SK-N-SH treated with all-trans-retinoic acid at 6 μM for 48 hours (cell line): ENCODE measurements around the gene ACBD7.

Experiments
- OSR1 ChIP-seq: fragments of 250-450 bp; sonication (Bioruptor Pico); IDR thresholded peaks from 2 replicates; pipeline ENCODE4 v1.8.0; 2022; ENCODE audit warnings: moderate library complexity, mild to moderate bottlenecking, inconsistent platforms
- RARB ChIP-seq: fragments of 250-450 bp; sonication (Bioruptor Pico); IDR thresholded peaks from 2 replicates; pipeline ENCODE4 v1.8.0; 2021; ENCODE audit warnings: mild to moderate bottlenecking, moderate library complexity
- SNAI2 ChIP-seq: fragments of 250-450 bp; sonication (Bioruptor Pico); IDR thresholded peaks from 2 replicates; pipeline ENCODE4 v1.5.0; 2020; ENCODE audit warnings: mild to moderate bottlenecking, moderate library complexity
- TCF4 ChIP-seq: fragments of 250-450 bp; sonication (Bioruptor Pico); IDR thresholded peaks from 2 replicates; pipeline ENCODE4 v1.8.0; 2021; ENCODE audit warnings: mild to moderate bottlenecking, moderate library complexity, borderline replicate concordance
- ZC3H10 ChIP-seq: fragments of 250-450 bp; sonication (Bioruptor Pico); IDR thresholded peaks from 2 replicates; pipeline ENCODE4 v1.5.1; 2021; ENCODE audit warnings: mild to moderate bottlenecking, moderate library complexity
- TF ChIP-seq, protein P1 (sequence below): fragments of 250-450 bp; sonication (Bioruptor Pico); IDR thresholded peaks from 2 replicates; pipeline ENCODE4 v1.8.0; 2020; ENCODE audit warnings: mild to moderate bottlenecking, moderate library complexity, borderline replicate concordance

DNA sequence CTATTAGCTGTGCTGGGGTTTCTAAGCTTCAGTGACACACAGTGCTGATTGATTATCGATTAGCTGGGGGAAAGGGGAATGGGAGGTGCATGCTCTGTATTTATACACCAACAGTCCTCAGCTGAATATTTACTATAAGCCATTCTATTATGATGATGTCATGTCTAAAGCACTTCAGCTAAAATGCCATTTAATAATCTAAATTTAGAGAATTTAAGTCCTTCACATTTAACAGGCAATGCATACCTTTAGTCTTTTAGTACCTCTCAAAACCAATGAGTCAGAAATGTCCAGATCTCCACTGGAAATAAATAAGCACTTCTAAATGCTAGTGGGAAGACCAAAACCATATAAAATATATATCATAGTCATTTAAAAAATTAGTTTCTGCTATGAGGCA lies 33.1 kb upstream of the ACBD7 start:
- TF ChIP-seq RARB (CRISPR knock-in tag) (no peak), OSR1 (no peak), SNAI2 (no peak), ZC3H10 (no peak), TCF4 (no peak)
- TF ChIP-seq, protein P1, sequence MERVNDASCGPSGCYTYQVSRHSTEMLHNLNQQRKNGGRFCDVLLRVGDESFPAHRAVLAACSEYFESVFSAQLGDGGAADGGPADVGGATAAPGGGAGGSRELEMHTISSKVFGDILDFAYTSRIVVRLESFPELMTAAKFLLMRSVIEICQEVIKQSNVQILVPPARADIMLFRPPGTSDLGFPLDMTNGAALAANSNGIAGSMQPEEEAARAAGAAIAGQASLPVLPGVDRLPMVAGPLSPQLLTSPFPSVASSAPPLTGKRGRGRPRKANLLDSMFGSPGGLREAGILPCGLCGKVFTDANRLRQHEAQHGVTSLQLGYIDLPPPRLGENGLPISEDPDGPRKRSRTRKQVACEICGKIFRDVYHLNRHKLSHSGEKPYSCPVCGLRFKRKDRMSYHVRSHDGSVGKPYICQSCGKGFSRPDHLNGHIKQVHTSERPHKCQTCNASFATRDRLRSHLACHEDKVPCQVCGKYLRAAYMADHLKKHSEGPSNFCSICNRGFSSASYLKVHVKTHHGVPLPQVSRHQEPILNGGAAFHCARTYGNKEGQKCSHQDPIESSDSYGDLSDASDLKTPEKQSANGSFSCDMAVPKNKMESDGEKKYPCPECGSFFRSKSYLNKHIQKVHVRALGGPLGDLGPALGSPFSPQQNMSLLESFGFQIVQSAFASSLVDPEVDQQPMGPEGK, result no peak
